BLaER1 (cell line): ENCODE measurements around the gene RARRES1.

ENCODE experiments used
- H3K27ac ChIP-seq: shearing (Covaris generic); formaldehyde crosslinking; 2 replicates; pipeline ENCODE4 v1.8.1; 2022
- H3K27me3 ChIP-seq: shearing (Covaris generic); formaldehyde crosslinking; 2 replicates; pipeline ENCODE4 v1.8.1; 2022
- H3K36me3 ChIP-seq: shearing (Covaris generic); formaldehyde crosslinking; 2 replicates; pipeline ENCODE4 v1.8.1; 2022
- H3K4me1 ChIP-seq: shearing (Covaris generic); formaldehyde crosslinking; 2 replicates; pipeline ENCODE4 v1.8.1; 2022
- H3K4me2 ChIP-seq: shearing (Covaris generic); formaldehyde crosslinking; 2 replicates; pipeline ENCODE4 v1.8.1; 2022
- H3K4me3 ChIP-seq: shearing (Covaris generic); formaldehyde crosslinking; 2 replicates; pipeline ENCODE4 v1.8.1; 2022
- H3K9ac ChIP-seq: shearing (Covaris generic); formaldehyde crosslinking; 2 replicates; pipeline ENCODE4 v1.8.1; 2022
- H3K9me3 ChIP-seq: shearing (Covaris generic); formaldehyde crosslinking; 2 replicates; pipeline ENCODE4 v1.8.1; 2022
- H4K20me1 ChIP-seq: shearing (Covaris generic); formaldehyde crosslinking; 2 replicates; pipeline ENCODE4 v1.8.1; 2022
- Cebpa-rat ChIP-seq: shearing (Covaris generic); IDR thresholded peaks from 2 replicates; pipeline ENCODE4 v1.8.1; 2022

The RARRES1 gene

GRCh38 chr3:158737976-158738615, 5.8 kb upstream of the RARRES1 start:
- Histone ChIP-seq H3K4me3 (no peak overlapping the region), H4K20me1 (no peaks in the 10 kb centered on the region), H3K36me3 (no peaks in the 10 kb centered on the region), H3K9me3 (peaks cover 19% of the 10 kb centered on the region), H3K4me1 (peaks cover 9% of the 10 kb centered on the region), H3K9ac (no peak overlapping the region), H3K4me2 (no peak overlapping the region), H3K27ac (no peak overlapping the region), H3K27me3 (no peaks in the 10 kb centered on the region)
- no peak for TF ChIP-seq Cebpa-rat

DNA sequence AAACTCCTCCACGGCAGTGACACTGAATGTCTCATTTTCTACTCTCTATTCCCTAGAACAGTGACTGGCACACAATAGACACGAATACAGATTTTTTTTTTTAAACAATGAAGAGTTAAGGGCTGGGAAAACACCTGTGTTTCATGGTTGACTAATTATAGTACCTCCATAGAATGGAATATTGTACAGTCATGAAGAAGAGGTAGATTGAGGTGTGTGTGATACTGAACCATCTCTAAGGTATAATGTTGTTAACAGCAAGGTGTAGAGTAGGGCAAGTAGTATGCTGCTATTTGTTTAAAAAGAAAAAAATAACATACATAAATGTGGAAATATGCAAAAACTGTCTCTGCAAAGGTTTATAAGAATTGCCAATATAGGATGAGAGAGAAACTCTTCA, 5.2 kb upstream of the RARRES1 start:
- Histone ChIP-seq H3K4me3 (no peak overlapping the region), H3K9ac (no peak overlapping the region), H3K27ac (no peak overlapping the region), H3K9me3 (peaks cover 26% of the 10 kb centered on the region), H3K36me3 (peaks cover 1% of the 10 kb centered on the region; the same call in 1 of the 2 replicates), H3K4me1 (peaks cover 4% of the 10 kb centered on the region; the same call in 1 of the 2 replicates), H3K27me3 (peaks cover 5% of the 10 kb centered on the region; the same call in 1 of the 2 replicates), H3K4me2 (no peak overlapping the region), H4K20me1 (no peaks in the 10 kb centered on the region)
- no peak for TF ChIP-seq Cebpa-rat

DNA sequence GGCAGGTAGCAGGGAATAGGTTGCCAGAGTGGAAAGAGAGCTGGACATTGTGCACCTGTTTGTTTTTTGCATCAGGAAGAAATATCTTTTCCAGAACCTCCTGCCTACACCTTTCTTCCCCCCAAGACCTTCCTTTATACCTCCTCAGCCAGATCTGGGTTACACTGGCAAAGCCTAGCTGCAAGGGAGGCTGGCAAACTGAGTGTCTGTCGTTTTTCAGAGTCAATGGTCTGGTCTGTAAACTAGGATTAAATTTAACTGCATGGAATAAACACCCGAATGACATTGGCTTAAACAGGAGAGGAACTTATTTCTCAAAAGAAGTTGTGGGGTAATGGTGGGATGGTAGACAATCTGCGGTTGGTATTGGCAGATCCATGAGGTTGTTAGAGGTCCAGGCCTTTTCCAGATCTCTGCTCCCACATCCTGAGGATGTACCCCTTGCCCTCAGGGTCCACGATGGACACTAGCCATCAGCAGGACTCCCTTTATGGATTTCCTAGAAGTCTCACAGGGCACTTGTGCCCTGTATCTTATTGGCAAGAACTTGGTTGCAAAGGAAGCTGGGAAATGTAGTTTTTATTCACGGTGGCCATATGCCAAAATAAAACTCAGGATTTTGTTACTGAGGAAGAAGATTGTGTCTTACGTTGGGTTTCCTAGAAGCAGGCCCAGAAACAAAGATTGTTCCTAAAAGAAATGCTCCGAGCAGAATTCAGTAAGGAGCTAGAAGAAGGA, 3.2 kb upstream of the RARRES1 start:
- H4K20me1 ChIP-seq = no peaks in the 10 kb centered on the region
- no peak overlapping the region for H3K27ac ChIP-seq
- H3K4me1 ChIP-seq = no peaks in the 10 kb centered on the region
- H3K4me2 ChIP-seq = no peak overlapping the region
- H3K9me3 ChIP-seq = peaks cover 44% of the 10 kb centered on the region
- H3K36me3 ChIP-seq = peaks cover 13% of the 10 kb centered on the region
- TF ChIP-seq Cebpa-rat = no peak
- H3K27me3 ChIP-seq = peaks cover 21% of the 10 kb centered on the region
- no peak overlapping the region for H3K4me3 ChIP-seq
- no peak overlapping the region for H3K9ac ChIP-seq

GRCh38 chr3:158733656-158734055, 1.4 kb upstream of the RARRES1 start:
- H3K4me3 ChIP-seq = no peak overlapping the region
- no peaks in the 10 kb centered on the region for H3K4me1 ChIP-seq
- H3K27me3 ChIP-seq = peaks cover 21% of the 10 kb centered on the region
- H3K9me3 ChIP-seq = peaks cover 46% of the 10 kb centered on the region
- peaks cover 13% of the 10 kb centered on the region for H3K36me3 ChIP-seq
- no peak for TF ChIP-seq Cebpa-rat
- H4K20me1 ChIP-seq = no peaks in the 10 kb centered on the region
- no peak overlapping the region for H3K4me2 ChIP-seq
- no peak overlapping the region for H3K9ac ChIP-seq
- H3K27ac ChIP-seq = no peak overlapping the region

DNA sequence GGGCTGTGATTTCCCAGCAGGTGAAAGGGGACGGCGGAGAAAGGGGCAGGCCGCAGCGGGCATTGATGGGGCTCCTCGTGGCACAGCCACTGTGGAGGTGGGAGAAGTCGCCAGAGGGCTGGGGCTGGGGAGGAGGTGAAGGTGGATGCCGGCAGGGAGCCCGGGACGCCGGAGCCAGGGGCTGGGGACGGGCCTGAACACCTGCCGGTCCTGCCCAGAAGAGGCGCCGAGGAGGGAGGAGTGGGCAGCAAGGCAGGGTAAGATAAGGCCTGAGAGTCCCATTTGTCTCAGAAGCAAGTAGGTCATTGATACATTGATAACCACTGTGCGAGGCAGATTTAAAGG, 571 bp upstream of the RARRES1 start:
- Histone ChIP-seq H3K4me3 (no peak overlapping the region), H3K4me1 (no peaks in the 10 kb centered on the region), H3K36me3 (peaks cover 13% of the 10 kb centered on the region), H3K9me3 (peaks cover 46% of the 10 kb centered on the region), H3K4me2 (no peak overlapping the region), H3K27ac (no peak overlapping the region), H3K9ac (no peak overlapping the region), H3K27me3 (peaks cover 21% of the 10 kb centered on the region), H4K20me1 (no peaks in the 10 kb centered on the region)
- no peak for TF ChIP-seq Cebpa-rat

DNA sequence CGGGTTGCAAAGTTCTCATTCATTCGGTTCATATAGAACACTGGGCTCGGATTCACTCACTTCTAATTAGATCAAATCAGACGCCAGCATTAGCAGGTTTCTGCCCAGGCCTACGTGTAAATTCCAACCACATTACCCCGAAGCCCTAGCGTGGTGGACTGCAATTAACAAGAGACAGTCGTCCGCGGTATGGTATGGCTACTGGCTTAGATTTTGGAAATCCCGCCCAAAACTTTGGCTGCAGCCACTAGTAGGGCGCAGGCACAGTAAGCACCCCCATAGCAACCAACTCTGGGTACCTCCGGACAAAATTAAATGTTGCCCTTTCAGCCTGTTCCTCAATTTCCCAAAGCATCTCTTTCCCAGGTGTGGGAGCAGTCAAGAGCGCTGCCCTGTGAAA, 771 bp downstream of the RARRES1 start:
- Histone ChIP-seq H3K27me3 (peaks cover 21% of the 10 kb centered on the region), H3K4me3 (peak overlapping the region; percentile 28; the same call in 1 of the 2 replicates), H3K36me3 (peaks cover 13% of the 10 kb centered on the region), H3K9me3 (peaks cover 46% of the 10 kb centered on the region), H3K27ac (no peak overlapping the region), H3K4me2 (0 out of 2 replicates have a peak overlapping the region, but pooled peaks have one; percentile 43), H4K20me1 (no peaks in the 10 kb centered on the region), H3K4me1 (peaks cover 4% of the 10 kb centered on the region; the same call in 1 of the 2 replicates), H3K9ac (no peak overlapping the region)
- no peak for TF ChIP-seq Cebpa-rat

- Histone ChIP-seq H3K9me3 (peaks cover 28% of the 10 kb centered on the region), H3K27ac (no peak overlapping the region), H3K4me2 (no peak overlapping the region), H4K20me1 (no peaks in the 10 kb centered on the region), H3K4me3 (no peak overlapping the region), H3K36me3 (peaks cover 13% of the 10 kb centered on the region), H3K9ac (no peak overlapping the region), H3K27me3 (peaks cover 21% of the 10 kb centered on the region), H3K4me1 (peaks cover 8% of the 10 kb centered on the region)
- TF ChIP-seq Cebpa-rat = no peak
Measured at GRCh38 chr3:158728851-158729250, 3.4 kb downstream of the RARRES1 start.

DNA sequence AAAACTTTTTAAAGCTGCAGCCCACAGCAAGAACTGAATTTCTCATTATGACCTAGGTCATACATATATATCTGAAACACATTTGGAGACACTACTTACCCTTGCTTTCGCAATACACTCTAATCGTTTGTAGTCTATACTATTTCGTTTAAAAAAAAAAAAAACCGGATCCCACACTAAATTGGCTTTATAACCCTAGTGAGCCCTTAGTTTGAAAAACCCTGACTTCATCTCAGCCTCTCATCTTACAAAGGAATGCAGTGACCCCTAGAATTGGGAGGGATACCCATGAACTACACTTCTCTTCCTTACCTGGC, 4.2 kb downstream of the RARRES1 start:
- peaks cover 10% of the 10 kb centered on the region for H3K4me1 ChIP-seq
- peaks cover 21% of the 10 kb centered on the region for H3K27me3 ChIP-seq
- H3K27ac ChIP-seq = no peak overlapping the region
- H3K4me2 ChIP-seq = peak overlapping the region; percentile 25
- no peaks in the 10 kb centered on the region for H4K20me1 ChIP-seq
- H3K36me3 ChIP-seq = peaks cover 13% of the 10 kb centered on the region
- no peak overlapping the region for H3K9ac ChIP-seq
- no peak overlapping the region for H3K4me3 ChIP-seq
- no peak; the same call in 1 of the 2 replicates for TF ChIP-seq Cebpa-rat
- peaks cover 26% of the 10 kb centered on the region for H3K9me3 ChIP-seq

DNA sequence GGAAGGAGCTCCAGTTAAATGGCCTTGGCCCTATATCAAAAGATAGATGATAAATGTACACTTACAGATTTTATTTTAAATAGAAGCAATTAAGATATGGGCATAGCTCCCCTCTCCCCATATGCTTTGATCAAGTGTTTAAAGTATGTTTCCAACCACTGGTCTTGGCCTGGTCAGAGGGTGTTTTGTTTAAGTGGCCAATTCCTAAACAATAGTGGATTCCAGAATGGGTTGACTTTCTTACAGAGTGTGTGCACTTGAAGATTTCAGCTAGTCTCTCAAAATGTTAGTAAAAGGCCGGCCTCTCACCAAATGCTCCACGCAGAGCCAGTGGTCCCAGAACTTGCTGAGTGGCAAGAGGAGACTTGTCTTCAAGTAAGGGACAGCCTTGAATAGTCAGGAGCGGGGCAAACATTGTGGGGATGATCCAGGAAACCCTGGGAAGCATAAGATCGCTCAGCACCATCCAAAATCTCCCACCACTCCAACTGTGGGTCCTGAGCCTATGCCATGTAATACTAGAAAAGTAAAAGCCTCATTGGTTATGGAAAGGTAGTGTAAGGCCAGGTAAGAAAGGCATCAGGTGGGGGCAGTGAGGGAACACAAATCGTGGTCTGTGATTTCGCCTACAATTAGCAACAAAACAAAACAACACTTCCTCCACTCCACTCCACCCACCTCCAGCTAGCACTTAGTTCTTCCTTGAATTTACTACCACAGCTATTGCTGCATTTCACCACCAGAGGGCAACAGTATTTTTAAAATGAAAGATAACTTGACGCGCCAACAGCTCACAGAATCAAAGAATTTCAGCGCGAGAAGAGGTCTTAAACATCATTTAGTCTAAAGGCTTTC, 4.8 kb downstream of the RARRES1 start:
- H3K27me3 ChIP-seq = peaks cover 16% of the 10 kb centered on the region
- H3K4me2 ChIP-seq = peak overlapping the region; percentile 25
- TF ChIP-seq Cebpa-rat = no peak
- peaks cover 12% of the 10 kb centered on the region for H3K36me3 ChIP-seq
- peaks cover 20% of the 10 kb centered on the region for H3K9me3 ChIP-seq
- H3K9ac ChIP-seq = no peak overlapping the region
- H3K27ac ChIP-seq = no peak overlapping the region
- H4K20me1 ChIP-seq = no peaks in the 10 kb centered on the region
- no peak overlapping the region for H3K4me3 ChIP-seq
- peaks cover 16% of the 10 kb centered on the region for H3K4me1 ChIP-seq
